ENCODE measurements around the gene MGAM2. TPM values are rescaled to one million over a fixed set of nuclear protein-coding genes. Genes with fewer than 3 reads are reported as not detected.

The MGAM2 gene
- total RNA-seq, 2 experiments from 2014 or later = not detected

DNA sequence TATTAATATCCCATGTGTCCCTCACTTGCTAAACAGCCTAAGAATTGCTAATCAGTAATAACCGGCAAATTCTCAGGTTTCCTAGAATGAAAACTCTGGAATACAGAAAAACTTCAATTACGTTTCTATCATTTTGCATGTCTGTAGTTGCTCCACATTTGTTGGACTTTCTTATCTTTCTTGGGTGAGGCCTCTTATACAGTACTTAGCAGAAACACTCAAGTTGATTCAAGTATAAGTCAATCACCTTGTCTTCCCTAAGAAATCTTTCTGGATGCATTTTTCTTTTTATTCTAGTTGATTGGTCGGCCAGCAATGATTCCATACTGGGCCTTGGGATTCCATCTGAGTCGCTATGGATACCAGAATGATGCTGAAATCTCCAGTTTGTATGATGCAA, 61.4 kb downstream of the MGAM2 start:
- Histone ChIP-seq H3K27ac (ENCODE audit: low read depth, low read length, poor library complexity, severe bottlenecking) (no peak overlapping the region), H3K4me2 (ENCODE audit: low read length) (no peak overlapping the region), H3K9me2 (ENCODE audit: insufficient read depth, low read length) (no peaks in the 10 kb centered on the region), H3K4me1 (ENCODE audit: insufficient read depth, low read length, poor library complexity, severe bottlenecking) (no peaks in the 10 kb centered on the region), H3K79me2 (ENCODE audit: insufficient read depth, low read depth, low read length) (no peaks in the 10 kb centered on the region), H3K9me3 (ENCODE audit: low read length) (no peaks in the 10 kb centered on the region), H2AFZ (ENCODE audit: low read length) (no peak overlapping the region), H3K36me3 (ENCODE audit: insufficient read depth, low read length) (no peaks in the 10 kb centered on the region), H3K4me3 (ENCODE audit: low read depth, low read length, poor library complexity, severe bottlenecking) (no peak overlapping the region), H4K20me1 (ENCODE audit: insufficient read depth, low read length) (no peaks in the 10 kb centered on the region)
- BruUV-seq (replicated peaks) = no TSS peak
- DNase-seq (ENCODE audit: low spot score) = no peak
- POLR2A ChIA-PET = no interaction called here
- CTCF ChIA-PET (ENCODE audit: unreplicated experiment) = no interaction called here
- no peak for TF ChIP-seq EZH2phosphoT487 (IDR thresholded peaks at IDR 0.05; ENCODE audit: borderline replicate concordance, low read depth, low read length)
- TF ChIP-seq, protein P1, sequence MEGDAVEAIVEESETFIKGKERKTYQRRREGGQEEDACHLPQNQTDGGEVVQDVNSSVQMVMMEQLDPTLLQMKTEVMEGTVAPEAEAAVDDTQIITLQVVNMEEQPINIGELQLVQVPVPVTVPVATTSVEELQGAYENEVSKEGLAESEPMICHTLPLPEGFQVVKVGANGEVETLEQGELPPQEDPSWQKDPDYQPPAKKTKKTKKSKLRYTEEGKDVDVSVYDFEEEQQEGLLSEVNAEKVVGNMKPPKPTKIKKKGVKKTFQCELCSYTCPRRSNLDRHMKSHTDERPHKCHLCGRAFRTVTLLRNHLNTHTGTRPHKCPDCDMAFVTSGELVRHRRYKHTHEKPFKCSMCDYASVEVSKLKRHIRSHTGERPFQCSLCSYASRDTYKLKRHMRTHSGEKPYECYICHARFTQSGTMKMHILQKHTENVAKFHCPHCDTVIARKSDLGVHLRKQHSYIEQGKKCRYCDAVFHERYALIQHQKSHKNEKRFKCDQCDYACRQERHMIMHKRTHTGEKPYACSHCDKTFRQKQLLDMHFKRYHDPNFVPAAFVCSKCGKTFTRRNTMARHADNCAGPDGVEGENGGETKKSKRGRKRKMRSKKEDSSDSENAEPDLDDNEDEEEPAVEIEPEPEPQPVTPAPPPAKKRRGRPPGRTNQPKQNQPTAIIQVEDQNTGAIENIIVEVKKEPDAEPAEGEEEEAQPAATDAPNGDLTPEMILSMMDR (conservative IDR thresholded peaks at IDR 0.05; ENCODE audit: low read length) = no peak
- intact Hi-C loops (cut with micrococcal nuclease; ENCODE audit: unreplicated experiment) = no loop called here

GRCh38 chr7:142174441-142174840, 62.9 kb downstream of the MGAM2 start:
- Histone ChIP-seq H3K9me3 (ENCODE audit: low read length) (no peaks in the 10 kb centered on the region), H3K4me2 (ENCODE audit: low read length) (no peak overlapping the region), H3K79me2 (ENCODE audit: insufficient read depth, low read depth, low read length) (no peaks in the 10 kb centered on the region), H2AFZ (ENCODE audit: low read length) (no peak overlapping the region), H3K9me2 (ENCODE audit: insufficient read depth, low read length) (no peaks in the 10 kb centered on the region; the same call in 1 of the 2 replicates), H4K20me1 (ENCODE audit: insufficient read depth, low read length) (no peaks in the 10 kb centered on the region), H3K4me1 (ENCODE audit: insufficient read depth, low read length, poor library complexity, severe bottlenecking) (no peaks in the 10 kb centered on the region), H3K27ac (ENCODE audit: low read depth, low read length, poor library complexity, severe bottlenecking) (no peak overlapping the region), H3K4me3 (ENCODE audit: low read depth, low read length, poor library complexity, severe bottlenecking) (no peak overlapping the region), H3K36me3 (ENCODE audit: insufficient read depth, low read length) (no peaks in the 10 kb centered on the region)
- TF ChIP-seq, protein P1 (conservative IDR thresholded peaks at IDR 0.05; ENCODE audit: low read length) = no peak
- TF ChIP-seq EZH2phosphoT487 (IDR thresholded peaks at IDR 0.05; ENCODE audit: borderline replicate concordance, low read depth, low read length) = no peak
- POLR2A ChIA-PET = no interaction called here
- intact Hi-C loops (cut with micrococcal nuclease; ENCODE audit: unreplicated experiment) = no loop called here
- DNase-seq (ENCODE audit: low spot score) = no peak
- BruUV-seq (replicated peaks) = no TSS peak
- CTCF ChIA-PET (ENCODE audit: unreplicated experiment) = no interaction called here

GRCh38 chr7:142175594-142175993, 64.1 kb downstream of the MGAM2 start:
- no peaks in the 10 kb centered on the region for H3K36me3 ChIP-seq (ENCODE audit: insufficient read depth, low read length)
- no peak for DNase-seq (ENCODE audit: low spot score)
- no peak overlapping the region for H2AFZ ChIP-seq (ENCODE audit: low read length)

More at GRCh38 chr7:142175594-142175993, 64.1 kb downstream of the MGAM2 start:
- Histone ChIP-seq H3K4me1 (ENCODE audit: insufficient read depth, low read length, poor library complexity, severe bottlenecking) (no peaks in the 10 kb centered on the region), H3K4me2 (ENCODE audit: low read length) (no peak overlapping the region), H3K9me2 (ENCODE audit: insufficient read depth, low read length) (no peaks in the 10 kb centered on the region; the same call in 1 of the 2 replicates), H3K9me3 (ENCODE audit: low read length) (no peaks in the 10 kb centered on the region), H4K20me1 (ENCODE audit: insufficient read depth, low read length) (no peaks in the 10 kb centered on the region), H3K27ac (ENCODE audit: low read depth, low read length, poor library complexity, severe bottlenecking) (no peak overlapping the region), H3K79me2 (ENCODE audit: insufficient read depth, low read depth, low read length) (no peaks in the 10 kb centered on the region), H3K4me3 (ENCODE audit: low read depth, low read length, poor library complexity, severe bottlenecking) (no peak overlapping the region)
- CTCF ChIA-PET (ENCODE audit: unreplicated experiment) = no interaction called here
- no peak for TF ChIP-seq EZH2phosphoT487 (IDR thresholded peaks at IDR 0.05; ENCODE audit: borderline replicate concordance, low read depth, low read length)
- TF ChIP-seq, protein P1 (conservative IDR thresholded peaks at IDR 0.05; ENCODE audit: low read length) = no peak
- POLR2A ChIA-PET = interaction anchor here (0.6 kb wide), 1 partner anchor 350 kb away, joined by 3 read pairs; no protein-coding TSS in a partner anchor
- BruUV-seq (replicated peaks) = no TSS peak
- intact Hi-C loops (cut with micrococcal nuclease; ENCODE audit: unreplicated experiment) = no loop called here
